Urinary bladder (tissue), 4 donors: Measurements from ENCODE around the gene ABCF1. TPM values are rescaled to one million over a fixed set of nuclear protein-coding genes. Genes with fewer than 3 reads are reported as not detected.
A peak's percentile ranks its signal among the peaks of the same experiment; 100 is the strongest.

Experiments used
- DNase-seq: peaks from one replicate; pipeline ENCODE4 v3.0.0-alpha.2; 2015; ENCODE audit errors: extremely low spot score
- H3K27ac ChIP-seq: one replicate; pipeline ENCODE4 v1.5.1; 2013; ENCODE audit warnings: low read depth, mild to moderate bottlenecking, moderate library complexity
- H3K36me3 ChIP-seq: one replicate; pipeline ENCODE4 v1.6.1; 2013; ENCODE audit warnings: mild to moderate bottlenecking, moderate library complexity; ENCODE audit not compliant: insufficient read depth
- H3K4me1 ChIP-seq: one replicate; pipeline ENCODE4 v1.6.1; 2013; ENCODE audit warnings: mild to moderate bottlenecking, moderate library complexity; ENCODE audit not compliant: insufficient read depth
- H3K4me3 ChIP-seq: one replicate; pipeline ENCODE4 v1.5.1; 2013; ENCODE audit warnings: low read depth, low read length
- WGBS: extraction: QIAGEN DNeasy Blood & Tissue Kit; methylation state at CpG from one replicate; pipeline ENCODE4 v1.1.7; 2013; 5-methylcytosine and 5-hydroxymethylcytosine counted together
- polyA plus RNA-seq: library from polyadenylated mRNA; stranded (reverse); fragments of 200-250 nt; gene quantifications from one replicate; pipeline ENCODE4 v1.2.3, GENCODE V29; 2013
- total RNA-seq: library from RNA; depleted of rRNA; stranded (reverse); fragments of >200 nt; gene quantifications from one replicate; pipeline ENCODE4 v1.2.3, GENCODE V29; 2014
- donor health status: healthy with polysubstance abuse.
- donor health status: healthy.

Gene ABCF1
- total and polyA plus RNA-seq, 2 donors: 16.0 to 42.8 TPM

- H3K27ac ChIP-seq: no peak overlapping the region
- H3K4me3 ChIP-seq: no peak overlapping the region
- H3K36me3 ChIP-seq: peaks cover 20% of the 10 kb centered on the region
- DNase-seq: no peak
- WGBS: 54% methylated on average over 10 of the region's 10 CpGs
- no peaks in the 10 kb centered on the region for H3K4me1 ChIP-seq
Measured at GRCh38 chr6:30600451-30600961, 29.3 kb downstream of the ABCF1 start.

GRCh38 chr6:30601436-30601814 is 30.2 kb downstream of the ABCF1 start:
- no peak overlapping the region for H3K27ac ChIP-seq
- no peaks in the 10 kb centered on the region for H3K4me1 ChIP-seq
- 65% methylated on average over 6 of the region's 6 CpGs for WGBS
- H3K36me3 ChIP-seq: peaks cover 20% of the 10 kb centered on the region
- no peak overlapping the region for H3K4me3 ChIP-seq
- DNase-seq: no peak

- no peaks in the 10 kb centered on the region for H3K4me1 ChIP-seq
- WGBS: 91% methylated on average over 39 of the region's 39 CpGs
- H3K4me3 ChIP-seq: no peak overlapping the region
- no peak for DNase-seq
- peaks cover 20% of the 10 kb centered on the region for H3K36me3 ChIP-seq
- no peak overlapping the region for H3K27ac ChIP-seq
Measured at GRCh38 chr6:30601815-30602641, 30.8 kb downstream of the ABCF1 start.

GRCh38 chr6:30603961-30604360 is 32.7 kb downstream of the ABCF1 start:
- DNase-seq: no peak
- H3K27ac ChIP-seq: no peak overlapping the region
- H3K4me1 ChIP-seq: no peaks in the 10 kb centered on the region
- H3K4me3 ChIP-seq: no peak overlapping the region
- 94% methylated on average over 13 of the region's 13 CpGs for WGBS
- H3K36me3 ChIP-seq: peaks cover 23% of the 10 kb centered on the region

- 83% methylated on average over 4 of the region's 4 CpGs for WGBS
- H3K27ac ChIP-seq: no peak overlapping the region
- no peaks in the 10 kb centered on the region for H3K4me1 ChIP-seq
- no peak overlapping the region for H3K4me3 ChIP-seq
- H3K36me3 ChIP-seq: peaks cover 4% of the 10 kb centered on the region
- DNase-seq: no peak
Measured at GRCh38 chr6:30610065-30610464, 38.8 kb downstream of the ABCF1 start.

GRCh38 chr6:30611150-30611855 is 40.1 kb downstream of the ABCF1 start:
- no peaks in the 10 kb centered on the region for H3K4me1 ChIP-seq
- no peak for DNase-seq
- WGBS: 73% methylated on average over 9 of the region's 9 CpGs
- H3K4me3 ChIP-seq: no peak overlapping the region
- H3K36me3 ChIP-seq: peaks cover 4% of the 10 kb centered on the region
- H3K27ac ChIP-seq: no peak overlapping the region

- Histone ChIP-seq H3K4me1 (no peaks in the 10 kb centered on the region), H3K27ac (no peak overlapping the region), H3K4me3 (no peak overlapping the region), H3K36me3 (peaks cover 5% of the 10 kb centered on the region)
- WGBS: 60% methylated on average over 2 of the region's 2 CpGs
- DNase-seq: no peak
Measured at GRCh38 chr6:30611856-30612194, 40.6 kb downstream of the ABCF1 start.

- WGBS: 64% methylated on average over 1 of the region's 1 CpG
- Histone ChIP-seq H3K27ac (no peak overlapping the region), H3K36me3 (peaks cover 5% of the 10 kb centered on the region), H3K4me3 (no peak overlapping the region), H3K4me1 (no peaks in the 10 kb centered on the region)
- no peak for DNase-seq
Measured at GRCh38 chr6:30612213-30612612, 41.0 kb downstream of the ABCF1 start.

- 37% methylated on average over 6 of the region's 6 CpGs for WGBS
- H3K27ac ChIP-seq: no peak overlapping the region
Measured at GRCh38 chr6:30612687-30613248, 41.5 kb downstream of the ABCF1 start.

GRCh38 chr6:30613251-30614043 is 42.2 kb downstream of the ABCF1 start:
- H3K27ac ChIP-seq: peak overlapping the region; percentile 29
- no peaks in the 10 kb centered on the region for H3K4me1 ChIP-seq
- no peak overlapping the region for H3K4me3 ChIP-seq
- no peak for DNase-seq
- peaks cover 4% of the 10 kb centered on the region for H3K36me3 ChIP-seq

More at GRCh38 chr6:30612687-30613248, 41.5 kb downstream of the ABCF1 start:
- Histone ChIP-seq H3K36me3 (peaks cover 4% of the 10 kb centered on the region), H3K4me3 (no peak overlapping the region), H3K4me1 (no peaks in the 10 kb centered on the region)
- DNase-seq: no peak

GRCh38 chr6:30614044-30614842 is 43.0 kb downstream of the ABCF1 start:
- H3K4me1 ChIP-seq: no peaks in the 10 kb centered on the region
- no peak for DNase-seq

GRCh38 chr6:30614843-30615218 is 43.6 kb downstream of the ABCF1 start:
- Histone ChIP-seq H3K36me3 (peaks cover 2% of the 10 kb centered on the region), H3K4me3 (peak overlapping the region; percentile 89), H3K4me1 (no peaks in the 10 kb centered on the region), H3K27ac (peak overlapping the region; percentile 100)
- WGBS: 0% methylated on average over 6 of the region's 6 CpGs
- peak; percentile 98 for DNase-seq

More at GRCh38 chr6:30614044-30614842, 43.0 kb downstream of the ABCF1 start:
- 18% methylated on average over 8 of the region's 8 CpGs for WGBS
- Histone ChIP-seq H3K4me3 (peak overlapping the region; percentile 30), H3K36me3 (peaks cover 2% of the 10 kb centered on the region), H3K27ac (peak overlapping the region; percentile 78)
